IPS-NIHi11 (cell line): ENCODE results near the gene IQGAP2.
A peak's percentile ranks its signal among the peaks of the same experiment; 100 is the strongest.

ENCODE experiments used
- DNase-seq: peaks from one replicate; pipeline ENCODE4 v3.0.0; 2012; ENCODE audit warnings: mixed read lengths, low spot score

IQGAP2 gene

GRCh38 chr5:76451031-76451701 is 48.1 kb downstream of the IQGAP2 start:
- no peak for DNase-seq

DNA sequence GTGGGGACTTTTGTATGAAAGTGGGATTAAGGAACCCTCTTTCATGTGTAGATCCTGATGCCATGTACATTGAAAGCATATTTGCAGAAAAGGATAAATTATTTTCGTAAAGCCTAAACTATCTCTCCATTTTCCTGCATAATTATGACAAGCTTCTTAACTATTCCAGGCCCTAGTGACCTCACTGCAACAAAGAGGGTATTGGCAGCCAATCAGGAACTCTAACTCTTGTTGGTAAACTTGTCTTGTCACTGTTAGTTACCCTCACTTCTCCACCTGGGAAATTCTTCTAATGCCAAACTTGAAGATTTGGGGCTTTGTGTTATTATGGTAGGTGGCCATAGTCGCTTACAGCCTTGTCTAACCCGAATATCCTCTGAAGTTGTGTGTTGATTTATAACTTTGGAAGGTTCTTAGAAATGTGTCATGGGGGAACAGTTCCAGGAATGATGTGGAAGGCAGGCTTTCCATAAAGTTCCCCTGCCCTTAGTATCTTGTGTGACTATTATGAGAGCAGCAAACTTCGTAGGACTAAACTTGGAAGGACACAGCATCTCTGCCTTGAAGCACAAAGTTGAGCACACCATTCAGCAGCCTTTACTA is 52.5 kb downstream of the IQGAP2 start:
- DNase-seq, result no peak

- DNase-seq, result no peak
Observed at GRCh38 chr5:76456258-76456657, 53.2 kb downstream of the IQGAP2 start.

- DNase-seq, result peak; percentile 37
Observed at GRCh38 chr5:76457674-76458485, 54.8 kb downstream of the IQGAP2 start.

DNA sequence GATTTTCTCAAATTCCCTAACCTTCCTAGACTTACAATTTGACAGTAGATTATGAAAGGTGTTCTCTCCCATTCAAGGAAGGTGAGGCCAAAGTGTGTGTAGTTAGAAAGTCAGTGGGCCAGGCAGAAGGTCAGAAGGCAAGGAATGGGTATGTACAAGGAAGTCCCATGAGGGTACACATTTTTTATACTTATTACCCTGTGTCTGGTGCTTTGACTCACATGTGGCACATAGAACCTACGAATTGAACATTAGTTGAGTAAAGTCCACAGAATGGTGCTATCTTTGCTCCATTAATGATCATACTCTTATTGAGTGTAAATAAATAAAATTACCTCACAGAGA is 55.4 kb downstream of the IQGAP2 start:
- no peak for DNase-seq

DNA sequence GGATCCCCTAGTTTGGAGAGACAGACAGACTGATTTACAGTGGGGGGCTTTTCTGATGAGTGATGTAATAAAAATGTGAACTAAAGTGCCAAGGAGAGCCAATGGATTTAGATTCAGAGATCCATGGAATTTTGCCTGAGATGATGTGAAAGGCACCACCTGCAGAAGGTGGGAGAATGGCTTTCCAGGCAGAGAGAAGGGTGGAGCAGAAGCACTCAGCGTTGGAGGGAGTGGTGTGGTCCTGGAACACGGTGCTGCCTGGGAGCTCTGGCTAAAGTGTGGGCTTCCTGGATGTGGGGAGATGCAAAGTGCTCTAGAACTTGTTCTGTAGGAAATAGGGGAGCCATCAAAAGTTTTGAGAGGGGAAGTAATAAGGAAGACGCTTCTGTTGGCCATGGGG is 57.0 kb downstream of the IQGAP2 start:
- DNase-seq, result no peak

DNA sequence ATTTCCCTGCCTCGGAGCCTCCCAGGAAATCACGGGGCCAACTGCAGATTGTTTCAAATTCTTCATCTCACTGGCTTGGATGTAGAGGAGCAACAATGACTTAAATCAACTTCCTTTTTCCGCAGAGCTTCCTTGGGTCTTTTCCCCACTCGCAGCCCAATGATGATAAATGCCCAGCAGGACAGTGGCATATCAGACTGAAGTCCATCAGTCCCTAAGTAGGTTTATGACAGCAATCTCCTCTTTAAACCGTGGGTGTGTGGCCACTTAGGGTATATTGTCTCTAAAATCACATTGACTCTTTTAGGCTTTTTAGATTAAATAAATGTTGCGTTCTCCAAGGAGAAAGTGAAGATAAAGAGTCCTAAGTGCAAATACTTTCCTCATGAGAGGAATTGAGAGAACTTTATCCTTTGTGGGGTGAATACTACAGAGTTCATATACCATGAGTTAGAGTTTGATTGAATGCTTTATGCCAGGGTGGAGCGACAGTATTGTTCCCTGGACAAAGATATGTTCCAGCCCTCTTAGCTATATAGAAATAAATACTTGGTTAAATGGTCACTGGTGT is 59.1 kb downstream of the IQGAP2 start:
- DNase-seq, result no peak

DNA sequence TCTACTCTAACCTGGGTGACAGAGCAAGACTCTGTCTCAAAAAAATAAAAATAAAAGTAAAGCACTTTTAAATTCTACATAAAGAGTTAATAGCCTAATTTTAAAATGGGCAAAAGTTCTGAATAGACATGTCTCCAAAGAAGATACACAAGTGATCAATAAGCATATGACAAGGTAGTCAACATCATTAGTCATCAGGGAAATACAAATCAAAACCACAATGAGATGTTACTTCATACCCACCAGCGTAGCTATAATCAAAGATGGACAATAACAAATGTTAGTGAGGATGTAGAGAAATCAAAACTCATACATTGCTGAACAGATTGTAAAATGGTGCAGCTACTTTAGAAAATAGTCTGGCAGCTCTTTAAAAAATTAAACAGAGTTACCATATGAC is 64.1 kb downstream of the IQGAP2 start:
- no peak for DNase-seq

- no peak for DNase-seq
Observed at GRCh38 chr5:76468635-76469425, 65.7 kb downstream of the IQGAP2 start.

DNA sequence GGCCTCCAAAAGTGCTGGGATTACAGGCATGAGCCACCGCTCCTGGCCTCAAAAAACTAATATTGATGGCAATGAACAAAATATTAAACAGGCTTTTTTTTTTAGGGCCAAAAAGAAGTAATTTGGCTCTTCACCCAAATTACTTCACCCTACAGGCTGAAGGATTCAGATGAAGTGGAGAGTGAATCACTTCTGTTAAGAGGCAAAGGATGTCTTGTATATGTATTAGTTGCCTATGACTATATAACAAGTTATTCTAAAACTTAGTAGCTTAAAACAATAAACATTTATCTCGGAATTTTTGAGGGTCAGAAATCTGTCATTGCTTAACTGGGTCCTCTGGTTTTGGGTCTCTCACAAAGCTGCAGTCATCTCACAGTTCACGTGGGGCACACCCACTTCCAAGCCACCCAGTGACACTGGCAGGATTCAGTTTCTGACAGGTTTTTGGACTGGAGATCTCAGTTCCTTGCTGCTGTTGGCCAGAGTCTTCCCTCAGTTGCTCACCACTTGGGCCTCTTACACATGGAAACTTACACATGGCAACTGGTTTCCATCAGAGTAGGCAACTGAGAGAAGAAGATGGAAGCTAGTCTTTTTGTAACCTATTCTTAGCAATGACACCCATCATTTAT is 66.7 kb downstream of the IQGAP2 start:
- no peak for DNase-seq

GRCh38 chr5:76470976-76471375 is 67.9 kb downstream of the IQGAP2 start:
- DNase-seq, result no peak

- no peak for DNase-seq
Observed at GRCh38 chr5:76471406-76471805, 68.3 kb downstream of the IQGAP2 start.

GRCh38 chr5:76471987-76472334 is 68.9 kb downstream of the IQGAP2 start:
- DNase-seq, result no peak

DNA sequence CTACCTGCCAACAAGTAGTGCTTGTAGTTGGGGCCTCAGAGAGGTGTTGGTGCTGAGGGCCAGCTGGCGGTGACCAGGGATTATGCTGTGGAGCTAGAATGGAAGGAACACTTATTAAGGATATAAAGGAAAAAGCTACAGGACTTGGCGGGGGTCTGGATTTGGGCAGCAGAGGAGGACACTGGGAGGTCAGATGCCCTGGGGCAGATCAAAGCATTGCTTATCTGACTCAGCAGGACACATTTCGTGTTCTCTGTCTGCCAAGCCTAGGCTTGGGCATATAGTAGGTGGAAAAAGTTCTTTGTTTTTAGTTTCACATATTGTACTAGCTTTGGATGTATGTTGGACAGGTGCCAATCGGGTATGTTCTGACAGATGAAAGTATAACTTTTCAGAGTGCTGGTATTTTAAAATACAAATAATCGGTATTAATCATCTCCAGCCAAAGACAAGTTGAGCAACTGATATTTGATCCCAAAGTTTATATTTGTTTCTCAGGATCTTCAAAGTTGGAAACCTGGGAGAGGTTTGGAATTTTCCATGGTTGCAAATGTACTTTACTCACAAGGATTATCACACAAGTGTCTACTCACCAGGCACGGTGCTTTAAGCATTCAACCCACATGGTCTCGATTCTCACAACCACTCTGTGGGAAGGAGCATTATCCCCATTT is 69.4 kb downstream of the IQGAP2 start:
- DNase-seq, result no peak

DNA sequence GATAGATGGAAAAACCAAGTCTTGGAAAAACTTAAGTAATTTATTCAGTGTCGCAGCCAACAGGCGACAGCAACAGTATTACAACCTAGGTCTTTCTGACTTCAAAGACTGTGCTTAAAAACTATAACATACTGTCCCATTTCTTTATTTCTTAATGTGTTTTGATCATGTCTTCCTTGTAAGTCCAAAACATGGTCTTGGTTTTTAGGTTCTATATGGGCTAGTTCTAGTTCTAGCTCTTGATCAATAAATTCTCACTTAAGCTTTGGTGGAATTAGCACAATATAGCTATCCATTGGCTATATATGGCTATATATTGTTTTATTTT is 69.9 kb downstream of the IQGAP2 start:
- no peak for DNase-seq

GRCh38 chr5:76473661-76474060 is 70.6 kb downstream of the IQGAP2 start:
- DNase-seq, result no peak

DNA sequence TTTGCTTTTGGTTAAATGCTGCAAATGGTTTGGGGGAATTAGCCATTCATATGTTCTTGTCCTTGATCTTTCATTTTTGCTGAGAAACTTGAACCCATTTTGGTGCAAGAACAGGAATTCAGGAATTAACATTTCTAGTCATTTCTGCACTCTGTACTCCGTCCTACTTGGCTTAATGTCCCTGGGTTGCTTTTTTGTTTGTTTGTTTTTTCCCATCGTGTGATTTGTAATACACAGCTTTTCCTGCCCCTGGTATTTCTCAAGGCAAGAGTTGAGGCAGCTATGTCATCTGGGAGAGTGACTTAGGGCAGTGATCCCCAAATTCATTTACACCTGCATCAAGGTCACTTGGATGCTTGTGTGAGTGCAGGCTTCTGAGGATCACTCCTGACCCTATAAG is 71.3 kb downstream of the IQGAP2 start:
- no peak for DNase-seq

GRCh38 chr5:76475385-76475784 is 72.3 kb downstream of the IQGAP2 start:
- peak; percentile 17 for DNase-seq

DNA sequence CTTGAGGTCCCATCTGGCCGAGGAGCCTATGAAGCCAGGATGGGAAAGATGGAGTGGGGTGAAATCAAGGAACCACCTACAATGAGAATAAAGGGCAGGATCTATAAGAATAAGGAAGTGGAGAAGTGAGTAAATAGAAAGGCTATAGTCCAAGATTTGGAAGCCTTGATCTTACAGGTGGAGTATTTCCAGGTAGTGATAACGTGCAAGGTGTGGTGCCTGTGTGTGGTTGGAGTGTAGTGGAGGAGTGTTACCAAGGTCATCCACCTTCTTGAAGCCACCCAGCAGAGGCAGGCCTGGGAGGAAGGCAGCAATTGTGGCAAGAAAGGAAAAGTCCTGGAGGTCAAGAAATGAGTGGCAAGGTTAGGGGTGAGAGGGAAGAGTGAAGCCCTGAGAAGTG is 72.9 kb downstream of the IQGAP2 start:
- no peak for DNase-seq

DNA sequence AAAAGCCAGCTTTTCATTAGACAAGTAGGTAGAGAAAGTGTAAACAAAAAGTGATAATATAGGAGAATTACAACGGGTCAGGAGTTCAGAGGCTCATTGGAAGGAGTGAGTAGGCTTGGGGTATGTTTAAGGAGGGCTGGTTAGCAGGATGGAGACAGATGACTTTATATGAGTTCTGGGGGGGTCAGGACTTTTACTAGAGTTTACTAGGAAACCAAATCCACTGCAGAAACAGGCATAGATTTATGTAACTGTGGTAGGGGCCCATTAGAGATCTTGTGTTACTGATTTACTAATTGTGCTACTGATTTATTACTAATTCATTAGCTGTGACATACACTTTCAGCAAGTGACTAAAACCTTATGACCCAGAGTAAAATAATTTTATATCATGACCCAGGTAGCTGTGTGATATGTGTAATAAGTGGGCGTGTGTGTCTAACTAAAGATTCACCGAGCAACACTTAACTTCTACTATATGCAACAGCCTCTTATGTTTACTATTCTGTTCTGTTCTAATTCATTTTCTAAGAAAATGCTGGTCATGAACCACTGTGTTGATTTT is 73.5 kb downstream of the IQGAP2 start:
- DNase-seq, result no peak

DNA sequence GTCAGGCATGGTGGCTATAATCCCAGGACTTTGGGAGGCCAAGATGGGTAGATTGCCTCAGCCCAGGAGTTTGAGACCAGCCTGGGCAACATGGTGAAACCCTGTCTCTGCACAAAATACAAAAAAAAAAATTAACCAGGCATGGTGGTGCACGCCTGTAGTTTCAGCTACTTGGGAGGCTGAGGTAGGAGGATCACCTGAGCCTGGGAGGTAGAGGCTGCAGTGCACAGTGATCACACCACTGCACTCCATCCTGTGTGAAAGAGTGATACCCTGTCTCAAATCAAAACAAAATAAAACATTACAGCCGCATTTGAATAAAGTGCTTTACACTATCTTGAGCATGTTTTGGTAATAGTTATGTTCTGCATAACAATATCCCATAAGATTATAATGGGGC is 74.0 kb downstream of the IQGAP2 start:
- no peak for DNase-seq
